HFF-Myc (cell line): ENCODE measurements around the gene TMEM134.

Experiments
- DNase-seq: peaks from one replicate; pipeline ENCODE4 v3.0.0-alpha.2; 2011; ENCODE audit warnings: low read depth; ENCODE audit errors: extremely low read depth
- H3K4me3 ChIP-seq: replicated peaks from 2 replicates; pipeline ENCODE4 v1.5.1; 2011; ENCODE audit warnings: low read depth, mild to moderate bottlenecking, control low read depth, low read length
- CTCF ChIP-seq: IDR thresholded peaks from 2 replicates; pipeline ENCODE4 v1.5.1; 2012; ENCODE audit warnings: mild to moderate bottlenecking, low read depth, low read length, control low read depth; ENCODE audit errors: missing control alignments

Gene TMEM134

GRCh38 chr11:67504005-67504949, 35.2 kb upstream of the TMEM134 start:
- no peak for DNase-seq
- H3K4me3 ChIP-seq = peak overlapping the region; percentile 71
- no peak for TF ChIP-seq CTCF

GRCh38 chr11:67503119-67504004, 34.3 kb upstream of the TMEM134 start:
- DNase-seq = no peak
- TF ChIP-seq CTCF = no peak

GRCh38 chr11:67502328-67502979, 33.4 kb upstream of the TMEM134 start:
- no peak for TF ChIP-seq CTCF
- DNase-seq = no peak
- no peak overlapping the region for H3K4me3 ChIP-seq

More at GRCh38 chr11:67503119-67504004, 34.3 kb upstream of the TMEM134 start:
- H3K4me3 ChIP-seq = peak overlapping the region; percentile 71

- no peak for DNase-seq
- TF ChIP-seq CTCF = no peak
- H3K4me3 ChIP-seq = no peak overlapping the region
Measured at GRCh38 chr11:67501854-67502253, 32.8 kb upstream of the TMEM134 start.

- no peak for TF ChIP-seq CTCF
- no peak for DNase-seq
- no peak overlapping the region for H3K4me3 ChIP-seq
Measured at GRCh38 chr11:67500831-67501715, 32.0 kb upstream of the TMEM134 start.

- DNase-seq = no peak
- TF ChIP-seq CTCF = no peak
- no peak overlapping the region for H3K4me3 ChIP-seq
Measured at GRCh38 chr11:67500484-67500821, 31.4 kb upstream of the TMEM134 start.
